Measurements from ENCODE around the gene TMCC1.
"Not testable (repeated sequence)": the region's sequence is repeated elsewhere in the genome, so short reads cannot be mapped to it uniquely, and the experiment has no call there.

TMCC1 gene

GRCh38 chr3:129769616-129770015, 123.9 kb downstream of the TMCC1 start:
- no peak for DNase-seq

GRCh38 chr3:129768728-129769127, 124.8 kb downstream of the TMCC1 start:
- DNase-seq: no peak

- DNase-seq: no peak
Measured at GRCh38 chr3:129766135-129766534, 127.4 kb downstream of the TMCC1 start.

GRCh38 chr3:129764090-129764489, 129.4 kb downstream of the TMCC1 start:
- DNase-seq: no peak

- DNase-seq: no peak
Measured at GRCh38 chr3:129758785-129759320, 134.7 kb downstream of the TMCC1 start.

GRCh38 chr3:129758306-129758705, 135.2 kb downstream of the TMCC1 start:
- DNase-seq: no peak

- no peak for DNase-seq
Measured at GRCh38 chr3:129756871-129757270, 136.6 kb downstream of the TMCC1 start.

- DNase-seq: not testable (repeated sequence)
Measured at GRCh38 chr3:129751105-129751504, 142.4 kb downstream of the TMCC1 start.

- DNase-seq: no peak
Measured at GRCh38 chr3:129749692-129750091, 143.8 kb downstream of the TMCC1 start.

GRCh38 chr3:129747992-129748391, 145.5 kb downstream of the TMCC1 start:
- no peak for DNase-seq

- no peak for DNase-seq
Measured at GRCh38 chr3:129747136-129747535, 146.4 kb downstream of the TMCC1 start.

- DNase-seq: no peak
Measured at GRCh38 chr3:129746629-129747028, 146.9 kb downstream of the TMCC1 start.

GRCh38 chr3:129745253-129745652, 148.3 kb downstream of the TMCC1 start:
- no peak for DNase-seq

- DNase-seq: no peak
Measured at GRCh38 chr3:129741794-129742193, 151.7 kb downstream of the TMCC1 start.

GRCh38 chr3:129740090-129740489, 153.4 kb downstream of the TMCC1 start:
- DNase-seq: no peak

GRCh38 chr3:129739634-129740033, 153.9 kb downstream of the TMCC1 start:
- no peak for DNase-seq

- DNase-seq: no peak
Measured at GRCh38 chr3:129738172-129738571, 155.3 kb downstream of the TMCC1 start.

- DNase-seq: no peak
Measured at GRCh38 chr3:129736070-129736469, 157.4 kb downstream of the TMCC1 start.

GRCh38 chr3:129735638-129736037, 157.9 kb downstream of the TMCC1 start:
- DNase-seq: no peak

- DNase-seq: no peak
Measured at GRCh38 chr3:129734449-129734848, 159.1 kb downstream of the TMCC1 start.

- DNase-seq: no peak
Measured at GRCh38 chr3:129732200-129732876, 161.2 kb downstream of the TMCC1 start.

- no peak for DNase-seq
Measured at GRCh38 chr3:129727707-129728106, 165.8 kb downstream of the TMCC1 start.

- DNase-seq: no peak
Measured at GRCh38 chr3:129723558-129724324, 169.8 kb downstream of the TMCC1 start.

GRCh38 chr3:129722527-129722926, 171.0 kb downstream of the TMCC1 start:
- DNase-seq: no peak
